ENCODE measurements around the gene KRT13. TPM values are rescaled to one million over a fixed set of nuclear protein-coding genes. Genes with fewer than 3 reads are reported as not detected.

The KRT13 gene
- total and polyA plus RNA-seq, 8 donors, result 0.17 to 29.1 (median 0.48) TPM; not detected in 2

DNA sequence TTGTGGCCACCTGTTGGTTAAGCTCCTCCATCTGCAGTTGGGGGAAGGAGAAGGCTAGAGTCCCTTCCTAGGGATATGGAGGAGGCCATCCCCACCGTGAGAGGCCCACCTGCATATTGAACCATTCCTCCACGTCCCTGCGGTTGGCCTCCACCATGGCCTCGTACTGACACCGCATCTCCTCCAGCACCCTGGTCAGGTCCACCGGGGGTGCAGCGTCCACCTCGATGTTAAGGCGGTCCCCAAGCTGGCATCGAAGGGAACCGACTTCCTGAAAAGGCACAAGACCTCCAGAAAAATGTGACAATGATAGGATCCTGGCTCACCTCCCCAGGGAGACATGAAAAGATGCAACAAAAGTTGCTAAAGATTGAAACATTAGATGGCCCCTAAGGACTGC is 41.2 kb downstream of the KRT13 start:
- TF ChIP-seq, protein P1, sequence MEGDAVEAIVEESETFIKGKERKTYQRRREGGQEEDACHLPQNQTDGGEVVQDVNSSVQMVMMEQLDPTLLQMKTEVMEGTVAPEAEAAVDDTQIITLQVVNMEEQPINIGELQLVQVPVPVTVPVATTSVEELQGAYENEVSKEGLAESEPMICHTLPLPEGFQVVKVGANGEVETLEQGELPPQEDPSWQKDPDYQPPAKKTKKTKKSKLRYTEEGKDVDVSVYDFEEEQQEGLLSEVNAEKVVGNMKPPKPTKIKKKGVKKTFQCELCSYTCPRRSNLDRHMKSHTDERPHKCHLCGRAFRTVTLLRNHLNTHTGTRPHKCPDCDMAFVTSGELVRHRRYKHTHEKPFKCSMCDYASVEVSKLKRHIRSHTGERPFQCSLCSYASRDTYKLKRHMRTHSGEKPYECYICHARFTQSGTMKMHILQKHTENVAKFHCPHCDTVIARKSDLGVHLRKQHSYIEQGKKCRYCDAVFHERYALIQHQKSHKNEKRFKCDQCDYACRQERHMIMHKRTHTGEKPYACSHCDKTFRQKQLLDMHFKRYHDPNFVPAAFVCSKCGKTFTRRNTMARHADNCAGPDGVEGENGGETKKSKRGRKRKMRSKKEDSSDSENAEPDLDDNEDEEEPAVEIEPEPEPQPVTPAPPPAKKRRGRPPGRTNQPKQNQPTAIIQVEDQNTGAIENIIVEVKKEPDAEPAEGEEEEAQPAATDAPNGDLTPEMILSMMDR (IDR thresholded peaks at IDR 0.05), result no peak
- Histone ChIP-seq H3K27ac (no peak overlapping the region), H3K9me3 (no peaks in the 10 kb centered on the region), H3K4me1 (peaks cover 0 to 5% of the 10 kb centered on the region in 2 donors), H3K36me3 (no peaks in the 10 kb centered on the region), H3K4me3 (no peak overlapping the region), H3K27me3 (no peaks in the 10 kb centered on the region)
- ATAC-seq (no peak), DNase-seq (no peak)
- intact Hi-C loops (cut with DNase I), result no loop called here

DNA sequence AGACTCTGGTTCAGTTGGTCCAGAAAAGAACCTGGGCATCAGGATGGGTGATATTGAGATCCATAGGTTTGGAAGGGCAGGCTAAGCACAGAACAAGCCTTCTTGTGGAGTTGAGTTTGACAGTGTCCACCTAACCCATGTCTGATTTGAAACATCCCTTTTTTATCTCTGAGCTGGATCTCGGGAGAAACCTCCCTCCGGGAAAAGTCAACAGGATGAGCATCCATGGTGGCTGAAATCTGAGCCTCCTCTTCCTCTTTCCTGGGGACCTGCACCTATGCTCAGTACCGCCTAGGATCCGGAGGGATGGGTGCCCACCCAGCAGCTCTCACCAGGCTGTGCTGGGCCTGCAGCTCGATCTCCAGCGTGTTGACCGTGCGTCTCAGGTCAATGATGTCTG is 41.7 kb downstream of the KRT13 start:
- H3K27me3 ChIP-seq, result no peaks in the 10 kb centered on the region
- peaks cover 0 to 5% of the 10 kb centered on the region in 2 donors for H3K4me1 ChIP-seq
- H3K27ac ChIP-seq, result no peak overlapping the region
- H3K4me3 ChIP-seq, result no peak overlapping the region
- no peaks in the 10 kb centered on the region for H3K36me3 ChIP-seq
- no peak for DNase-seq
- TF ChIP-seq, protein P1 (IDR thresholded peaks at IDR 0.05), result no peak
- ATAC-seq, result no peak
- intact Hi-C loops (cut with DNase I), result no loop called here
- no peaks in the 10 kb centered on the region for H3K9me3 ChIP-seq

DNA sequence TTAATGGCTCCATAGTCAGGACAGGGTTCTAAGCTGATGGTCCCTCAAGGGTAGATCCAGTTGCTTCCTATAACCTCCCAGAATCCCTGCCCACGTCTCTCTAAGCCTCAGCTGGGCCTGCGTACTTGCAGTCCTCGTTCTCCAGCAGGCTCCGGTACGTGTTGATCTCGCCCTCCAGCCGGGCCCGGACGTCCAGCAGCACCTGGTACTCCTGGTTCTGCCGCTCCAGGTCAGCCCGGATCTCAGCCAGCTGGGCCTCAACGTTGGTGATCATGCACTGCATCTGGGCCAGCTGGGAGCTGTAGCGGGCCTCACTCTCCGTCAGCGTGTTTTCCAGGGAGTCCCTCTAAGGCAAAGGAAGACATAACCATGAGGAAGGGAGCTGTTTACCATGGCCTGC is 42.7 kb downstream of the KRT13 start:
- Histone ChIP-seq H3K4me3 (no peak overlapping the region), H3K9me3 (no peaks in the 10 kb centered on the region), H3K27ac (no peak overlapping the region), H3K4me1 (peaks cover 0 to 5% of the 10 kb centered on the region in 2 donors), H3K27me3 (no peaks in the 10 kb centered on the region), H3K36me3 (no peaks in the 10 kb centered on the region)
- TF ChIP-seq, protein P1 (IDR thresholded peaks at IDR 0.05), result no peak
- intact Hi-C loops (cut with DNase I), result no loop called here
- DNase-seq (no peak), ATAC-seq (no peak)

DNA sequence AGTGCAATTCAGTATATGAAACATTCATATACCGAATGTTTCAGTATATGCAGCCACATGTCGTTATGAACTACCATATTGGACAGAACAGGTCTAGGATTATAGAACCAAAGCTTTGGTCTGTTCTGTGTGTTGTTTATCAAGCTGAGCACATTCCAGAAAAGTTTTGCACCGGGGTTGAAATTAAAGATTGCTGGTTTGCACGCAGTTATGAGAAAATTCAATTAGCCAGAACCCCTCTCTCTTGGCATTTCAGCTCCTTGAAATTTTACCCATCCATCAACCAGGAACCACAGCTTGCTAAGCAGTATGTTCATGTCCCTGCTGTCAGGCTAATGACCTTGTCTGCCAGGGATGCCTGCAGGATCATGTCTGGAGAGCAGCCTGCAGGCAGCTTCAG is 47.7 kb downstream of the KRT13 start:
- H3K9me3 ChIP-seq, result no peaks in the 10 kb centered on the region
- no peak overlapping the region for H3K27ac ChIP-seq
- intact Hi-C loops (cut with DNase I), result no loop called here
- TF ChIP-seq, protein P1 (IDR thresholded peaks at IDR 0.05), result no peak
- no peaks in the 10 kb centered on the region for H3K36me3 ChIP-seq
- H3K4me1 ChIP-seq, result no peaks in the 10 kb centered on the region
- H3K4me3 ChIP-seq, result no peak overlapping the region
- DNase-seq (no peak), ATAC-seq (no peak)
- no peaks in the 10 kb centered on the region for H3K27me3 ChIP-seq

DNA sequence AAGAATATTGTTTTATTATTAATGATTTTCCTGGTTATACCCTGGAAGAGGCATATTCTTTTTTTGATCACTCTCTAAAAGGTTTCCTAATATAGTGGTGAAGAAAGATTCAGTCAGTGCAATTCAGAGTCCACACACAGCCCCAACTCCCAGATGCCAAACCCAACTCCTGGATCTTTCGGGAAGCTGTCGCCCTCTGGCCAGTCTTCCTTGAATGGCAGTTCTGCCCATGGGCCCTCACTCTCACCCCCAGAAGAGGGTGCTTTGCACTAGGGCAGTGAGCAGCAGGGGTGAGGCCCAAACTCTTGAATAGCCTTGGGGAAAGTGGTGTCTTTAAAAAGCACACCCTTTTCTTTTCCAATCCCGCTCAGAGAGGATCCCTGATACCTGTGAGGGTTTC is 49.2 kb downstream of the KRT13 start:
- DNase-seq (no peak), ATAC-seq (no peak)
- Histone ChIP-seq H3K4me3 (no peak overlapping the region), H3K36me3 (no peaks in the 10 kb centered on the region), H3K27me3 (no peaks in the 10 kb centered on the region), H3K27ac (no peak overlapping the region), H3K4me1 (no peaks in the 10 kb centered on the region), H3K9me3 (no peaks in the 10 kb centered on the region)
- intact Hi-C loops (cut with DNase I), result no loop called here
- TF ChIP-seq, protein P1 (IDR thresholded peaks at IDR 0.05), result no peak
